ENCODE data around the gene ZNF488. TPM values are rescaled to one million over a fixed set of nuclear protein-coding genes. Genes with fewer than 3 reads are reported as not detected.
A peak's percentile ranks its signal among the peaks of the same experiment; 100 is the strongest.

ZNF488 gene
- total RNA-seq, 1 donor from 2014 or later = 0.35 TPM

GRCh38 chr10:47408606-47409005, 24.5 kb upstream of the ZNF488 start:
- Mint-ChIP-seq H3K4me3 (ENCODE audit: unreplicated experiment) (no peak overlapping the region), H3K4me1 (ENCODE audit: unreplicated experiment) (peaks cover 17% of the 10 kb centered on the region), H3K27me3 (ENCODE audit: unreplicated experiment) (no peaks in the 10 kb centered on the region), H3K9me3 (ENCODE audit: unreplicated experiment) (no peaks in the 10 kb centered on the region), H3K36me3 (ENCODE audit: unreplicated experiment) (no peaks in the 10 kb centered on the region), H3K27ac (ENCODE audit: unreplicated experiment) (no peak overlapping the region)
- TF ChIP-seq, protein P1, sequence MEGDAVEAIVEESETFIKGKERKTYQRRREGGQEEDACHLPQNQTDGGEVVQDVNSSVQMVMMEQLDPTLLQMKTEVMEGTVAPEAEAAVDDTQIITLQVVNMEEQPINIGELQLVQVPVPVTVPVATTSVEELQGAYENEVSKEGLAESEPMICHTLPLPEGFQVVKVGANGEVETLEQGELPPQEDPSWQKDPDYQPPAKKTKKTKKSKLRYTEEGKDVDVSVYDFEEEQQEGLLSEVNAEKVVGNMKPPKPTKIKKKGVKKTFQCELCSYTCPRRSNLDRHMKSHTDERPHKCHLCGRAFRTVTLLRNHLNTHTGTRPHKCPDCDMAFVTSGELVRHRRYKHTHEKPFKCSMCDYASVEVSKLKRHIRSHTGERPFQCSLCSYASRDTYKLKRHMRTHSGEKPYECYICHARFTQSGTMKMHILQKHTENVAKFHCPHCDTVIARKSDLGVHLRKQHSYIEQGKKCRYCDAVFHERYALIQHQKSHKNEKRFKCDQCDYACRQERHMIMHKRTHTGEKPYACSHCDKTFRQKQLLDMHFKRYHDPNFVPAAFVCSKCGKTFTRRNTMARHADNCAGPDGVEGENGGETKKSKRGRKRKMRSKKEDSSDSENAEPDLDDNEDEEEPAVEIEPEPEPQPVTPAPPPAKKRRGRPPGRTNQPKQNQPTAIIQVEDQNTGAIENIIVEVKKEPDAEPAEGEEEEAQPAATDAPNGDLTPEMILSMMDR (IDR thresholded peaks at IDR 0.05) = no peak
- no peak for DNase-seq (ENCODE audit: extremely low spot score, unreplicated experiment)

DNA sequence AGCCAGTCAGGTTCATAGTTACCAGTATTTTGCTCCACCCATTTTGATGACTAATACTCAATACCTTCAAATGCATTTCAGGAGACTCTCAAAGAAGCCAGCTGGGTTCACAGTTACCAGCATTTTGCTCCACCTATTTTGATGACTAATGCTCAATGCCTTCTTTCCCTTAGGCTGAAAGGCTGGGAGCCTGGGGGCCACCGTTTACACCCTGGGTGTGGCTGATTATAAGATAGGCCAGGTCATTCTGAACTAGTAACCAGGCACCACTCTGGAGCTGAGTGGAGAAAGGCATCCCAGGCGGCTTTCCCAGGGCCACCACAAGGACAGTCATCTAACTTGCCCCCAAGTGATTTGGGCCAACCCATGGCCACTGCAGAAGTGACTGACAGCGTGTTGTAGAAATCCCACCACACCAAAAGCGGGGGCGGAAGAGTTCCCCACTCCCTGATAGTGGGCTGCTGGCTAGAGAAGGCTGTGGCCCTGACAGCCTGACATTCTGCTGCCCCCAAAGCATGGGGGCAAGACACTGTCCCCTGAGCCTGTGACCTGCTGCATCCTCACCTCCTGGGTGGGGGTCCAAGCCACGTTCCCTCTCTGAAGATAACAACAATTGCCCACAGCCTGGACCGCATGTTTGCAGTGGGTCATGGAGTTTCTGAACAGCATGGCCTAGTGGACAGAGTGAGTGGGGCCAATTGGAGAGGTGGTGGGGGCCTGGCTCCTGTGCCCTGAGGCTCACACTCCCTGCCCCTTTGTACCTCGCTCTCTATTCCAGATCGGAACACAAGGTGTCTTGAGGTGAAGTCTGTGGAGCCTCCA, 23.0 kb upstream of the ZNF488 start:
- H3K4me1 Mint-ChIP-seq (ENCODE audit: unreplicated experiment) = peaks cover 30% of the 10 kb centered on the region
- no peak overlapping the region for H3K27ac Mint-ChIP-seq (ENCODE audit: unreplicated experiment)
- no peak overlapping the region for H3K4me3 Mint-ChIP-seq (ENCODE audit: unreplicated experiment)
- H3K9me3 Mint-ChIP-seq (ENCODE audit: unreplicated experiment) = no peaks in the 10 kb centered on the region
- no peaks in the 10 kb centered on the region for H3K36me3 Mint-ChIP-seq (ENCODE audit: unreplicated experiment)
- TF ChIP-seq, protein P1 (IDR thresholded peaks at IDR 0.05) = no peak
- no peak for DNase-seq (ENCODE audit: extremely low spot score, unreplicated experiment)
- no peaks in the 10 kb centered on the region for H3K27me3 Mint-ChIP-seq (ENCODE audit: unreplicated experiment)

- H3K4me1 Mint-ChIP-seq (ENCODE audit: unreplicated experiment) = peaks cover 33% of the 10 kb centered on the region
- H3K27ac Mint-ChIP-seq (ENCODE audit: unreplicated experiment) = no peak overlapping the region
- peak; percentile 74 for DNase-seq (ENCODE audit: extremely low spot score, unreplicated experiment)
- no peaks in the 10 kb centered on the region for H3K36me3 Mint-ChIP-seq (ENCODE audit: unreplicated experiment)
- H3K4me3 Mint-ChIP-seq (ENCODE audit: unreplicated experiment) = no peak overlapping the region
- H3K27me3 Mint-ChIP-seq (ENCODE audit: unreplicated experiment) = no peaks in the 10 kb centered on the region
- H3K9me3 Mint-ChIP-seq (ENCODE audit: unreplicated experiment) = no peaks in the 10 kb centered on the region
- TF ChIP-seq, protein P1 (IDR thresholded peaks at IDR 0.05) = no peak
Measured at GRCh38 chr10:47406548-47406869, 22.4 kb upstream of the ZNF488 start.

- Mint-ChIP-seq H3K4me1 (ENCODE audit: unreplicated experiment) (peaks cover 36% of the 10 kb centered on the region), H3K9me3 (ENCODE audit: unreplicated experiment) (no peaks in the 10 kb centered on the region)
Measured at GRCh38 chr10:47405857-47406547, 21.9 kb upstream of the ZNF488 start.

DNA sequence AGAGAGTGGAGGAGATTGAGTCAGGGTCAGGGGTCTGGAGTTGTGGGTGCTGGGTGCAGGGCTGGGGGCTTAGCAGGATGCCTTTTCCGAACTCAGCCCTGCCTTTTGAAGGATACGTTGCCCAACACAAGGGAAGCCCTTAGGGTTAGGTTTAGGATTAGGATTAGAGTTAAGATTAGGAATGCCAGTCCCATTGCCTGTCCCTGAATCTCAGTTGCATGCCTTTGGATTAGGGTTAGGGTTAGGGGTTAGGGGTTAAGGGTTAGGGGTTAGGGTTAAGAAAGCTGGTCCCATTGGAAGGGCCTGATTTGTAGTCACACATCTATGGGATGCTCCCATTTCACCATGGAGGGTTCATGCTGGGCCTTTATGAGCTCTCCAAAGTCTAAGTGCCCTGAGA, 20.8 kb upstream of the ZNF488 start:
- Mint-ChIP-seq H3K27me3 (ENCODE audit: unreplicated experiment) (no peaks in the 10 kb centered on the region), H3K36me3 (ENCODE audit: unreplicated experiment) (no peaks in the 10 kb centered on the region), H3K4me1 (ENCODE audit: unreplicated experiment) (peaks cover 36% of the 10 kb centered on the region), H3K27ac (ENCODE audit: unreplicated experiment) (no peak overlapping the region), H3K4me3 (ENCODE audit: unreplicated experiment) (no peak overlapping the region), H3K9me3 (ENCODE audit: unreplicated experiment) (no peaks in the 10 kb centered on the region)
- TF ChIP-seq, protein P1 (IDR thresholded peaks at IDR 0.05) = no peak
- DNase-seq (ENCODE audit: extremely low spot score, unreplicated experiment) = no peak

More at GRCh38 chr10:47405857-47406547, 21.9 kb upstream of the ZNF488 start:
- H3K27me3 Mint-ChIP-seq (ENCODE audit: unreplicated experiment) = no peaks in the 10 kb centered on the region
- H3K36me3 Mint-ChIP-seq (ENCODE audit: unreplicated experiment) = no peaks in the 10 kb centered on the region
- no peak overlapping the region for H3K27ac Mint-ChIP-seq (ENCODE audit: unreplicated experiment)
- no peak overlapping the region for H3K4me3 Mint-ChIP-seq (ENCODE audit: unreplicated experiment)
- no peak for DNase-seq (ENCODE audit: extremely low spot score, unreplicated experiment)
- TF ChIP-seq, protein P1 (IDR thresholded peaks at IDR 0.05) = no peak
